Coronary artery (tissue), 2 donors: ENCODE data around the gene NKD1.

Experiments used
- DNase-seq: peaks from one replicate; pipeline ENCODE4 v3.0.0-alpha.2; 2017; ENCODE audit warnings: low spot score
- H3K27ac ChIP-seq, 2 donors: fragments of 200-600 bp; sonication (generic); one replicate each; pipeline ENCODE4 v1.5.1; 2016 to 2019
- H3K4me3 ChIP-seq: fragments of 200-600 bp; sonication (generic); 2 replicates; pipeline ENCODE4 v1.5.1; 2016; ENCODE audit warnings: mild to moderate bottlenecking, moderate library complexity
- TF ChIP-seq, protein P1 (sequence below): fragments of 200-600 bp; sonication (generic); IDR thresholded peaks from one replicate; pipeline ENCODE4 v1.5.1; 2019; ENCODE audit warnings: antibody characterized with exemption

NKD1 gene

GRCh38 chr16:50509521-50510341, 38.5 kb upstream of the NKD1 start:
- H3K4me3 ChIP-seq: no peak overlapping the region
- no peak for DNase-seq
- no peak overlapping the region for H3K27ac ChIP-seq
- TF ChIP-seq, protein P1, sequence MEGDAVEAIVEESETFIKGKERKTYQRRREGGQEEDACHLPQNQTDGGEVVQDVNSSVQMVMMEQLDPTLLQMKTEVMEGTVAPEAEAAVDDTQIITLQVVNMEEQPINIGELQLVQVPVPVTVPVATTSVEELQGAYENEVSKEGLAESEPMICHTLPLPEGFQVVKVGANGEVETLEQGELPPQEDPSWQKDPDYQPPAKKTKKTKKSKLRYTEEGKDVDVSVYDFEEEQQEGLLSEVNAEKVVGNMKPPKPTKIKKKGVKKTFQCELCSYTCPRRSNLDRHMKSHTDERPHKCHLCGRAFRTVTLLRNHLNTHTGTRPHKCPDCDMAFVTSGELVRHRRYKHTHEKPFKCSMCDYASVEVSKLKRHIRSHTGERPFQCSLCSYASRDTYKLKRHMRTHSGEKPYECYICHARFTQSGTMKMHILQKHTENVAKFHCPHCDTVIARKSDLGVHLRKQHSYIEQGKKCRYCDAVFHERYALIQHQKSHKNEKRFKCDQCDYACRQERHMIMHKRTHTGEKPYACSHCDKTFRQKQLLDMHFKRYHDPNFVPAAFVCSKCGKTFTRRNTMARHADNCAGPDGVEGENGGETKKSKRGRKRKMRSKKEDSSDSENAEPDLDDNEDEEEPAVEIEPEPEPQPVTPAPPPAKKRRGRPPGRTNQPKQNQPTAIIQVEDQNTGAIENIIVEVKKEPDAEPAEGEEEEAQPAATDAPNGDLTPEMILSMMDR: no peak

- TF ChIP-seq, protein P1: no peak
- Histone ChIP-seq H3K4me3 (no peak overlapping the region), H3K27ac (no peak overlapping the region)
- no peak for DNase-seq
Observed at GRCh38 chr16:50515218-50515617, 33.0 kb upstream of the NKD1 start.

- Histone ChIP-seq H3K4me3 (no peak overlapping the region), H3K27ac (no peak overlapping the region)
- TF ChIP-seq, protein P1: no peak
- no peak for DNase-seq
Observed at GRCh38 chr16:50516401-50516800, 31.8 kb upstream of the NKD1 start.

GRCh38 chr16:50516890-50517289, 31.3 kb upstream of the NKD1 start:
- Histone ChIP-seq H3K27ac (no peak overlapping the region), H3K4me3 (no peak overlapping the region)
- TF ChIP-seq, protein P1: no peak
- no peak for DNase-seq

DNA sequence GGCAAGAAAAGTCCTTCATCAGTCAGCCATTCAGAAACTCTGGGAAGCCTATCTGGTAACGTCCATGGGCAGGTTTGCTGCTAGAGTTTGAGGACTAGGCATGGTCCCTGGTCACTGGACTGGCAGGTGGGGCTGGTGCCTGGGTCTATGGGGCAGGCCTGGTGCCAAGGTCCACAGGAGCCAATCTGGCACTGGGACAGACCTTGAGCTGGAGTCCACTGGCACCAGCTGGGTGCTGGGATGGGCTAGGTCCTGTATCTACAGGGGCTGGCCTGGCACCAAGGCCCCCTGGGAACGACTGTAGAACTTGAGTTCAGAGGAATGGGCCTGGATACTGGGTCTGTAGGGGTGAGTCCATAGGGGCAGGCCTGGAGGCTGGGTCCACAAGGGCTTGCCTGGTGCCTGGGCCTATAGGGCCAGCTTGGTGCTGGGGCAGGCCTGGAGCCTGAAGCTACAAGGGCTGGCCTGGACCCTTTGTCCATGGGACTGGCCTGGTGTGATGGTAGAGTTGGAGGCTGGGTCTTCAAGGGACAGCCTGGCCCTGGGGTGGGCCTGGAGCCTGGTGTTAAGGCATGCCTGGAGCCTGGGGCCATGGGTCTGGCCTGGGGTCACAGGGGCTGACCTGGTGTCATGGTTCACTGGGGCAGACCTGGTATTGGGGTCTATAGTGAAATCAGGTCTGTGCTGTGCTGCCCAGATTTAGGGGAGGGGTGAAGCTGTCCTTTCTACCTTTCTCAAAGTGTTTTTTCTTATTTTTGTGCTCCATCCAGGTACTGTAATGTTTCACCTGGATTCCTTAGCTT, 30.5 kb upstream of the NKD1 start:
- Histone ChIP-seq H3K4me3 (no peak overlapping the region), H3K27ac (no peak overlapping the region)
- peak; percentile 46 for DNase-seq
- TF ChIP-seq, protein P1: no peak

DNA sequence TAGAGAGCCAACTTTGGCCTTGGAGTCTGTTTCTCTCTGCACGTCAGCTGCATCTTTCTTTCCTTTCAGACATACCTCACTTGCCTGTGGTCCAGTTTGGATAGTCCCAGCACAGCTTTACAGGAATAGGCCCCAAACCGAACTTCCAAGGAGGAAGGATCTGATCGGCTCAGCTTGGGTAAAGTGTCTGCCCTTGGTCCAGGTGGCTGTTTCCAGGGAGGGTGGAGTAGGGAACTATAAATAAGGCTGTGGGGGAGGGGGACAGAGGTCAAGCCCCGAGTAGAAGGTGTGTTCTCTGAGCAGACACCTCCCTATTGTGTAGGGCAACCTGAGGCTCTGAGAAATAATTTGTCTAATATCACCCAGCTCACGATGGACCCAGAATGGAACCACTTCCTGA, 29.2 kb upstream of the NKD1 start:
- Histone ChIP-seq H3K27ac (no peak overlapping the region), H3K4me3 (no peak overlapping the region)
- TF ChIP-seq, protein P1: no peak
- DNase-seq: peak; percentile 35
